ENCODE measurements around the gene SOCS6.
A peak's percentile ranks its signal among the peaks of the same experiment; 100 is the strongest.

The SOCS6 gene

DNA sequence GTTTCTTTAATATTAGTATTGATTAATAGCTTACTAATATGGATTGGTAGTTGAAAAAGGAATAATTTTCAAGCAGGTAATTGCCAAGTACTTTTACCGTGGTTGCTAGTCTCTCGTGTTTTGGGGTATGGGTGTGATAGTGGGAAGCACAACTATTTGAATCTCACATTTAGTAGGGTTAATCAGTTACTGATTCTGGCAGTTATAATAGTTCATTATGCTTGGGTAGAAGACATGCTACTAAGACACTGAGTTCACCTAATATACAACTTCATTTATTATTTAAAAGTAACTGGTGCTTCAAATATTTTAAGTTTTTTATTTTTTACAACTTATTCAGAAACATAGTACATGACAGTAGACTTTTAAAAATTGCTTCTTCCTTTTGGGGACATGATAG is 33.5 kb downstream of the SOCS6 start:
- DNase-seq (ENCODE audit: insufficient read length, low spot score) (no peak), FAIRE-seq (no peak)
- no peak for TF ChIP-seq POLR2A (IDR thresholded peaks at IDR 0.05; ENCODE audit: low read depth, low read length)

DNA sequence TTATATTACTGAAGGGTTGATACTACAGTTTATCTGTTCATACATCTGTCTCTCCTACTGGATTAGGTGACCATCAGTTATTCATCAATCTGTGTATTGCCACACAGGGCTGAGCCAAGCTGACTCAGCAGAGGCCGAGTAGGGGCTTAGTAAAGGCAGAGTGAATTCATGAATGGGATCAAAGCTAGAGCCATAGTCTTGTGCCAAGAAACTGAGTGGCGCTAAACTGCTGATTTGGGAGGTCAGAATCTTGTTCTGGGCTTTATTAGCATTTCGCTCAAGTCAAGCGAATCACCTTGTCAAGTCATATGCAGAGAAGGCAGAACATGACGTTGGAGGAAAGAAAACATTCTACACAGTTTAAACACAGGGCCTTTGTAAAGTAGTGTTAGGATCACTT is 34.1 kb downstream of the SOCS6 start:
- no peak for TF ChIP-seq POLR2A (IDR thresholded peaks at IDR 0.05; ENCODE audit: low read depth, low read length)
- DNase-seq (ENCODE audit: insufficient read length, low spot score): no peak
- peak; percentile 20 for FAIRE-seq

DNA sequence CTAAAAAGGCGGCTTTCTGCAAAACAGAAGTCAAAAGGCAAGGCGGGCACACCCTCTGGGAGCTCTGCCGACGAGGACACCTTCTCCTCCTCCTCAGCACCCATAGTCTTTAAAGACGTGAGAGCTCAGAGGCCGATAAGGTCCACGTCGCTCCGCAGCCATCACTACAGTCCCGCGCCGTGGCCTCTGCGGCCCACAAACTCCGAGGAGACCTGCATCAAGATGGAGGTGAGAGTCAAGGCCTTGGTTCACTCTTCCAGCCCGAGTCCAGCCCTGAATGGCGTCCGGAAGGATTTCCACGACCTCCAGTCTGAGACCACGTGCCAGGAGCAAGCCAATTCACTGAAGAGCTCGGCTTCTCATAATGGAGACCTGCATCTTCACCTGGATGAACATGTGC is 36.1 kb downstream of the SOCS6 start:
- DNase-seq (ENCODE audit: insufficient read length, low spot score) (no peak), FAIRE-seq (no peak)
- TF ChIP-seq POLR2A (IDR thresholded peaks at IDR 0.05; ENCODE audit: low read depth, low read length): no peak

DNA sequence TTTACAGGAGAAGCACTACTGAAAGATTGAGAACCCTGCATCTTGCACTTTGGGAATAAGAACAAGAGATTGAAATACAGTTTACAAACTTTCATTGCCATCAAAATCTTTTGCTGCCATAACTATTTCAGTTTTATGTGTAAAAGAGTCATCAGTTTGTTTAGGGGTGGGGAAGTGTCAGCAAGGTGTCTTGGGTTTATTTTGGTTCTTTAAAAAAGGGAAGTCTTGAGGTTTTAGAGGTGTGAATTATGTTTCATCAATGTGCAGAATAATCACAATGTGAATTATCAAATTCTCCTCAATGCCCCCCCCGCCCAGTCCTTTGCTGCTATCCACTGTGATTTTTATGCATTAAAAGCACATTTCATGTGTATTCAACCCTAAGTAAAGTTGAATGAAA is 37.4 kb downstream of the SOCS6 start:
- FAIRE-seq (no peak), DNase-seq (ENCODE audit: insufficient read length, low spot score) (no peak)
- TF ChIP-seq POLR2A (IDR thresholded peaks at IDR 0.05; ENCODE audit: low read depth, low read length): no peak

DNA sequence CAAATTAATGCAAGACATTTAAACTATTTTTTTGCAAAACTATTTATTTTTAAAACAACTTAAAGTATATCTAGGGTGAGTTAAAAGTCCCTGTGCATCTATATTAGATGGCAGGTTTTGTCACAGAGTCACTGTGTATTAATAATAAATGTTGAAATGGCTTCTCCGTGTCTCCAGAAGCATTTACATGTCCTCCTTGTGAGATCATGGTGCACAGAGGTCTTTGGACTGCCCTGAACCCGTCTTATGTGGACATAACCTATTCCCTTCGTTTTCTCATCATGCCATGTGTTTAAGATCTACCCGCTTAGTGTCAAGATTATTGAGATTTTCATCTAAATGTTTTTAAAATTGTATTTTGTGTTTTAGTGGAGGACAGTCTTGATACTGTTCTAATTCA is 39.3 kb downstream of the SOCS6 start:
- DNase-seq (ENCODE audit: insufficient read length, low spot score) (no peak), FAIRE-seq (no peak)
- TF ChIP-seq POLR2A (IDR thresholded peaks at IDR 0.05; ENCODE audit: low read depth, low read length): no peak

DNA sequence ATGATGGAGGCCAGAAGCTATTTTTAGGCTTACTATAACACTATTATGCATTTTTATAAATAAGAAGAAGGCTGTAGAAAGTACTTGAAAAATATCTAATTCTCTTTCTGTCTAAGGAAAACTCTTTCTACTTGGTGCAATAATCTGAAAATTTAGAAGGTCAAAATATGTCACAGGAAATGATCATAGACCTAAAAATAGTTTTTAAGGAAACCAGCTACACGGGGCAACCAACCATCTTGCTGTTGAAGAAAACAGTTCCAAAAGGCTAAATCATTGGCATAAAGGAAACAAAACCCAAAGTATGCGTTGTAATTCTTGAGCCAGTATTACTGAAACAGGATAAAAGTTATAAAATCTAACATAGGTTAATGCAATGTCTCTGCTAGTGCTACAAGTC is 40.2 kb downstream of the SOCS6 start:
- no peak for FAIRE-seq

DNA sequence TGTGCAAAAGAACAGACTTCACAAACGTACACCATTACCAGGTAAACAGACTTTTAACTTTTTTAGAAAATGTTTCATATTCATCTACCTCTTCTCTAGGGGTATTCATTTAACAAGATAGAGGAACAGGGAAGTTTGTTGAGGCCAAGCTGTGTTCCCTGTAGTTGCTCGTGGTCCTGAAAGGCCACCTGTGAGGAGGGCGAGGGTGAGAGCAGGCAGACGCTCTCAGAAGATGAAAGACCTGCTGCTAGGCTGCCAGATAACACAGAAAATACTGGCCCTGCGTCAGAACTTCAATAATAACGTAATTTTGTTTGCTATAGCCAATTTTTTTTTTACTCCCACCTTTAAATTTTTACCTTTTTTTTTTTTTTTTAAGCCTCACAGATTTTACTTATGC is 42.0 kb downstream of the SOCS6 start:
- no peak for TF ChIP-seq POLR2A (IDR thresholded peaks at IDR 0.05; ENCODE audit: low read depth, low read length)
- FAIRE-seq (no peak), DNase-seq (ENCODE audit: insufficient read length, low spot score) (no peak)

More for the DNA sequence above, 40.2 kb downstream of the SOCS6 start:
- TF ChIP-seq POLR2A (IDR thresholded peaks at IDR 0.05; ENCODE audit: low read depth, low read length): no peak
- DNase-seq (ENCODE audit: insufficient read length, low spot score): no peak

DNA sequence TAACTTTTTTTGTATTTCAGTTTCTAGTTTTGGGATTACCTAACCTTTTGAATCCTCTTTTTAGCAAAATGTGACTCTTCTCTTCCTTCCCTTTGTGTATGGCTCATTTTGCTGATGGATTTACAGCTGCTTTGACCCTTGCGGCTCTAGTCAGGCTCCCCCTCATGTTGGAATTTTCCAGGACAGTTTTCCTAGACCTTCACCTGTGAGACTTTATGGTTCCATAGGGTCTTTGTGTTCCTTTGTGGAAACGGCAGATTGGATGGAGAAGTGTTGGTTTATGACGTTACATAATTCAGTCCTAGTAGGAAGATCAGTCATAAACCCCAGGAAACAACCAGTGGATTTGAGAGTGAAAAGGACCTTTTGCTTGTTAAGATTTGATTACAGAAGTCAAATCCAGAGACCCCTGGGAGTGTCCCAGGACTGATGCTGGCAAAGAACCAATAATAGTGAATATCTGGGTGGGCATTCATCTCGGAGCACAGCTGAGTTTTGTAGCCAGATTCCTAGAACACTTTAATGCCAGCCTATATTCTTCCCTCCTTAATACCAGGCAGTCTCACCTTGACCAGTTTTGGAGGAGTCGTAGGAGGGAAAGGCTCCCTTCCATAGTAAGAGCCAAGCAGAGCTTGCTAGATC is 42.7 kb downstream of the SOCS6 start:
- no peak for DNase-seq (ENCODE audit: insufficient read length, low spot score)
- no peak for TF ChIP-seq POLR2A (IDR thresholded peaks at IDR 0.05; ENCODE audit: low read depth, low read length)
- FAIRE-seq: no peak

DNA sequence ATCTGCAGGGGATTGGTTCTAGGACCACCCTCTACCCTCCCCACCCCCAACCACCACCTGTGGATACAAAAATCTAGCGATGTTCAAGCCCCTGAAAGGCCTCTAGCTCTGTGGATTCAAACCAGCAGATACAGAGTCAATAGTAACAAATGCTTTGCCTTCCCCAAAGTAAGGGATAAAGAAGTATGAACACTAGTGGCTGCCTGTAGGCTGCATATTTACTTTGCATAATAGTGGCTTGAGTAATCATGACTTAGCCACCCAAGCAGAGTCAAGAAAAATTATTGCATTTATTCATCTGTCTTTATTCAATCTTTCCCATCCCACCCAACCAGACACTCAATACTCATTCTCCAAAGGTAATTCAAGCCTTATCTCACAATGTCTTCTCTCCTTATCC is 43.8 kb downstream of the SOCS6 start:
- DNase-seq (ENCODE audit: insufficient read length, low spot score) (no peak), FAIRE-seq (peak; percentile 43)
- no peak for TF ChIP-seq POLR2A (IDR thresholded peaks at IDR 0.05; ENCODE audit: low read depth, low read length)

DNA sequence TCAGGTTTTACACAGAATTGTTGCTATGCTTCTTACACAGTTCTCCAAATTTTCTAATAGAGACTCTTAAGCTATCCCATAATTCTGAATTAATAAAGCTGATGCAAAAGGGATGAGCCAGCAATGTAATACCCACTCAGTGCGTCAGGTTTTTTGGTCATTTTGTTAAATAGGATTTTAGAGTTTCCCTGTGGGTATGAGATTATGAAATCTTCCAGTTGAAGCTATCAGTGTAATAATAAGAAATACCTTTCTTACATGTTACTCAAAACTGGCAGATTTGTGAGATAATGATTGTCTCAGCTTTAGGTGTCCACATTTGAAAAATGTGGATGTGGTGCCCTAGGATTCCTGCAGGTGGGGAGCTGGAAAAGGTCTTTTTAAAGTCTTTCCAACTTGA is 44.5 kb downstream of the SOCS6 start:
- TF ChIP-seq POLR2A (IDR thresholded peaks at IDR 0.05; ENCODE audit: low read depth, low read length): no peak
- no peak for DNase-seq (ENCODE audit: insufficient read length, low spot score)
- FAIRE-seq: no peak

DNA sequence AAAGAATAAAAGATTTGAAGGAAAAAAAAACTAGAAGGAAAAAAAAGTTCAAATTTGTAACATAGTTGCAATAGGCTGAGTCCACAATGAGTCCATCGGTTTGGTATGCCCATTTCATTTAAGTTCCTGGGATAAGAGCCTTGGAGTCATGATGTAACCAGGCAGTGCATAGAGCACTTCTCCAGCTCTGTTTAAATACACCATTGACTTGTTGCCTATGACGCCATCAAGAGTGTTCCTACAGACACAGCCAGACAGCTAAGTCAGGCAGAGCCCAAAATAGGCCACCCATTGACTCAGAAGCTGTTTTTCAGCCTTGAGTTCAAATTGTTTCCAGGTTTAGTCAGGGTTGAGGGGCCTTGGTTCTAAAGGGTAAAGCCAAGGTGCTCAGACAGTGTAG is 44.9 kb downstream of the SOCS6 start:
- DNase-seq (ENCODE audit: insufficient read length, low spot score): peak; percentile 14
- TF ChIP-seq POLR2A (IDR thresholded peaks at IDR 0.05; ENCODE audit: low read depth, low read length): no peak
- FAIRE-seq: peak; percentile 96

DNA sequence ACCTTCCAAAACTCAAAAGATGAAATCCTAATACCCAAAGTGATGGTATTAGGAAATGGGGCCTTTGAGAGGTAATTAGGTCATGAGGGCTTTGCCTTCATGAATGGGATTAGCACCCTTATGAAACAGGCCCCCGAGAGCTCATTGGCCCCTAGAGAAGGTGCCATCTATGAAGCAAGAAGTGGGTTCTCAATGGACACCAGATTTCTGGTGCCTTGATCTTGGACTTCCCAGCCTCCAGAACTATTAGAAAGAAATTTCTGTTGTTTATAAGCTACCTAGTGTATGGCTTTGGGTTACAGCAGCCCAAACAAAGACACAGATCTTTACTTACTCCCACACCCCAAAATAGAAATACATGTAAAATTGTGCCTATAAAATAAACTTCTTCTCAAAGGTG is 45.4 kb downstream of the SOCS6 start:
- no peak for TF ChIP-seq POLR2A (IDR thresholded peaks at IDR 0.05; ENCODE audit: low read depth, low read length)
- FAIRE-seq (no peak), DNase-seq (ENCODE audit: insufficient read length, low spot score) (no peak)

DNA sequence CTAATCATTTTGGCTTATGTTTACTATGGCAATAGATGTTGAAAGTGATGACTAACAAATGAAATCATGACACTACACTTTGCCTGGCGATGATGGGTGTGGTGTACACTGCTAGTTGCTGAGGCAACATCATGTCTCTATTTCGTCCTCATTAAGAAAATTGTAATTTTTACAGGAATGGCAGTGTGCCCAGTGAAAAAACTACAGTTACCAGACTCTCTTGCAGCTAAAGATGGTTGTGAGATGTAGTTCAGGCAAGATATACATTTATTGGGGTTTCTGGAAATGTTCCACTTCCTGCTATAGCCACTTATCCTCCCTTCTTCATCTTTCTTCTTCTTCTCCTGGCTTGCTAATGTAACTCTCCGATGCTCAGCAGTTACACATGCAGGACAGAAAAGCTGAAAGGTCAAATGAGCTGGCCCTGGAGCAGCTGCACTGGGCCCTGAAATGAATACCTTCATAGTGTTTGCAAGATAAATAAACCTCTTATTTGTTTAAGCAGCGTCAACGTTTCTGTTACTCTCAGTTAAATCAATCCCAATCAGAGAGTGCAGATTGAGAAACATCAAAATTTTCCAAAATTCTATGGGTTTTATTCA is 46.0 kb downstream of the SOCS6 start:
- DNase-seq (ENCODE audit: insufficient read length, low spot score) (no peak), FAIRE-seq (no peak)
- no peak for TF ChIP-seq POLR2A (IDR thresholded peaks at IDR 0.05; ENCODE audit: low read depth, low read length)

DNA sequence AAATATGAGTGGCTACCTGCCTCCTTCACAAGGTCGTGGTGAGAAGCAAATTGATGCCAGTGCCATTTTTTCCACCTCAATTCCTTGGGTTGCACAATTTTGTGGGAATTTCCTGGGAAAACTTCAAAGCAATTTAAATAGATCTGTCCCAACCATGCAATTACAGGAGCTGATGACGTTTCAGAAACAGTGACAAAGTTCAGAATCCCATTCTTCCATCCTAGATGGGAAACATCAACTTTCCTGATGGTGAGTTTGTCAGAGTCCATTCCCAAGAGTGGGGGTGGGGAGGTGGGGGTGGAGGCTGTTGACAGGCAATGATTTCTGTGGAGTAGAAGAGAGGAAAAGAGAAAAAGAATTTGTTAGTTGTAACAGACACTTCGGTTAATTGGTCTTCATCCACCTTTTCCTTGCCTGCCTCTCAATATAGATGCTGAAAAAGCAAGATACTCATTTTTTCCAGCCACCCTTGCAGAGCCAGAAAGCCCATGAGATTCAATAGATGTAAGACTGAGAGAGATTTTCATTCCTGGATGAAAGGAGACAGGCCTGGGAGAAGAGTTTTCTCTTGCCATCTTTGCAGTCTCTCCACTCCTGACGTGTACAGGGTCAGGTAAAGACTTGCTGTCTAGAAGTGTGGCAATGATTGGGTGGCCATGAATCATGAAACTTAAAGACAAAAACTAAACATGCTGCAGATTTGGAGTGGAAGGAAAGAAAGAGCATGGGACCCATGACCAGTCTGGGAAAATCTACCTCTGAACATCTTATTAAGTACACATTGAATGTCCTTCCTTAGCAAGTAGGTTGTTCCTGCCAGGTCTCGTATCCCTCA is 47.3 kb downstream of the SOCS6 start:
- no peak for TF ChIP-seq POLR2A (IDR thresholded peaks at IDR 0.05; ENCODE audit: low read depth, low read length)
- DNase-seq (ENCODE audit: insufficient read length, low spot score) (no peak), FAIRE-seq (no peak)
